SK-N-SH treated with all-trans-retinoic acid at 6 μM for 48 hours (cell line): ENCODE measurements around the gene CHN1.

Experiments used
- ARNTL ChIP-seq: fragments of 450-650 bp; formaldehyde crosslinking; IDR thresholded peaks from 2 replicates; pipeline ENCODE4 v1.5.0; 2020; ENCODE audit warnings: low read depth, mild to moderate bottlenecking, moderate library complexity, borderline replicate concordance
- RARB ChIP-seq: fragments of 250-450 bp; sonication (Bioruptor Pico); IDR thresholded peaks from 2 replicates; pipeline ENCODE4 v1.8.0; 2021; ENCODE audit warnings: mild to moderate bottlenecking, moderate library complexity
- SNAI2 ChIP-seq: fragments of 250-450 bp; sonication (Bioruptor Pico); IDR thresholded peaks from 2 replicates; pipeline ENCODE4 v1.5.0; 2020; ENCODE audit warnings: mild to moderate bottlenecking, moderate library complexity
- ZFP30 ChIP-seq: fragments of 450-650 bp; formaldehyde crosslinking; IDR thresholded peaks from 2 replicates; pipeline ENCODE4 v1.5.0; 2022; ENCODE audit warnings: mild to moderate bottlenecking, moderate library complexity
- ZNF70 ChIP-seq: fragments of 450-650 bp; formaldehyde crosslinking; IDR thresholded peaks from 2 replicates; pipeline ENCODE4 v1.5.0; 2020; ENCODE audit warnings: mild to moderate bottlenecking, moderate library complexity
- TF ChIP-seq, protein P1 (sequence below): fragments of 250-450 bp; sonication (Bioruptor Pico); IDR thresholded peaks from 2 replicates; pipeline ENCODE4 v1.8.0; 2021; ENCODE audit warnings: low read depth, mild to moderate bottlenecking, moderate library complexity, borderline replicate concordance
- TF ChIP-seq, protein P2 (sequence below): fragments of 250-450 bp; sonication (Bioruptor Pico); IDR thresholded peaks from 2 replicates; pipeline ENCODE4 v1.8.0; 2020; ENCODE audit warnings: mild to moderate bottlenecking, moderate library complexity, borderline replicate concordance

DNA sequence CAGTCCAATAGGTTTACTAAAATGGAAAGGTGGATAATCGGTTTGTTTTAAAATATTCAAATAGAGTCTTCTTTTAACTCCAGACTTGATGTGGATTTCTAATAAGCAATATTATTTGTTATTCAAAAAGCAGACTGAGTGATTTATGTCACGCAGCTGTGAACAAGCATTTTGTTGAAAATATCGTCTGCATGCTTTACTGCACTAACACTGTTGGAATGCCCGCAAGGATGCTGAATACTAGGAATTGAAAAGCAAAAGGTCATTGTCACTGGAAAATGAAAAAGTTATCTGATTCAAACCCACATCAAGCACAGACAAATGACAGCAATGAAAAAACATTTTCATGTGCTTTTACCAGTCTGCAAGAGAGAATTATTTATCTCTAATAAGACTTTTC, 31.1 kb downstream of the CHN1 start:
- no peak for TF ChIP-seq ZFP30 (CRISPR knock-in tag)
- TF ChIP-seq, protein P1, sequence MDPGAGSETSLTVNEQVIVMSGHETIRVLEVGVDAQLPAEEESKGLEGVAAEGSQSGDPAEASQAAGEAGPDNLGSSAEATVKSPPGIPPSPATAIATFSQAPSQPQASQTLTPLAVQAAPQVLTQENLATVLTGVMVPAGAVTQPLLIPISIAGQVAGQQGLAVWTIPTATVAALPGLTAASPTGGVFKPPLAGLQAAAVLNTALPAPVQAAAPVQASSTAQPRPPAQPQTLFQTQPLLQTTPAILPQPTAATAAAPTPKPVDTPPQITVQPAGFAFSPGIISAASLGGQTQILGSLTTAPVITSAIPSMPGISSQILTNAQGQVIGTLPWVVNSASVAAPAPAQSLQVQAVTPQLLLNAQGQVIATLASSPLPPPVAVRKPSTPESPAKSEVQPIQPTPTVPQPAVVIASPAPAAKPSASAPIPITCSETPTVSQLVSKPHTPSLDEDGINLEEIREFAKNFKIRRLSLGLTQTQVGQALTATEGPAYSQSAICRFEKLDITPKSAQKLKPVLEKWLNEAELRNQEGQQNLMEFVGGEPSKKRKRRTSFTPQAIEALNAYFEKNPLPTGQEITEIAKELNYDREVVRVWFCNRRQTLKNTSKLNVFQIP (CRISPR knock-in tag) = no peak
- no peak for TF ChIP-seq ZNF70 (CRISPR knock-in tag)
- TF ChIP-seq, protein P2, sequence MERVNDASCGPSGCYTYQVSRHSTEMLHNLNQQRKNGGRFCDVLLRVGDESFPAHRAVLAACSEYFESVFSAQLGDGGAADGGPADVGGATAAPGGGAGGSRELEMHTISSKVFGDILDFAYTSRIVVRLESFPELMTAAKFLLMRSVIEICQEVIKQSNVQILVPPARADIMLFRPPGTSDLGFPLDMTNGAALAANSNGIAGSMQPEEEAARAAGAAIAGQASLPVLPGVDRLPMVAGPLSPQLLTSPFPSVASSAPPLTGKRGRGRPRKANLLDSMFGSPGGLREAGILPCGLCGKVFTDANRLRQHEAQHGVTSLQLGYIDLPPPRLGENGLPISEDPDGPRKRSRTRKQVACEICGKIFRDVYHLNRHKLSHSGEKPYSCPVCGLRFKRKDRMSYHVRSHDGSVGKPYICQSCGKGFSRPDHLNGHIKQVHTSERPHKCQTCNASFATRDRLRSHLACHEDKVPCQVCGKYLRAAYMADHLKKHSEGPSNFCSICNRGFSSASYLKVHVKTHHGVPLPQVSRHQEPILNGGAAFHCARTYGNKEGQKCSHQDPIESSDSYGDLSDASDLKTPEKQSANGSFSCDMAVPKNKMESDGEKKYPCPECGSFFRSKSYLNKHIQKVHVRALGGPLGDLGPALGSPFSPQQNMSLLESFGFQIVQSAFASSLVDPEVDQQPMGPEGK (CRISPR knock-in tag) = no peak
- no peak for TF ChIP-seq ARNTL (CRISPR knock-in tag)
- TF ChIP-seq SNAI2 = no peak
- no peak for TF ChIP-seq RARB (CRISPR knock-in tag)
